Measurements from ENCODE around the gene ADGRE2.

GRCh38 chr19:14733574-14733973 is 44.8 kb downstream of the ADGRE2 start:
- TF ChIP-seq CTCF (IDR thresholded peaks at IDR 0.05) (no peak), POLR2A (IDR thresholded peaks at IDR 0.05) (no peak)

All from esophagus squamous epithelium (tissue), 4 donors.